ENCODE measurements around the gene GLTPD2.
"Not testable (repeated sequence)": the region's sequence is repeated elsewhere in the genome, so short reads cannot be mapped to it uniquely, and the experiment has no call there.

The GLTPD2 gene

GRCh38 chr17:4806777-4807604 is 18.2 kb downstream of the GLTPD2 start, which contains the start of gene PLD2:
PLD2 (plus strand) TSS chr17:4807152; CDS start chr17:4807773, 621 bp downstream.
- FAIRE-seq (peak; percentile 69), DNase-seq (ENCODE audit: insufficient read length, low spot score) (peak; percentile 100)

GRCh38 chr17:4807605-4808377 is 19.0 kb downstream of the GLTPD2 start:
- no peak for DNase-seq (ENCODE audit: insufficient read length, low spot score)
- no peak for FAIRE-seq

GRCh38 chr17:4808378-4808767 is 19.6 kb downstream of the GLTPD2 start:
- no peak for FAIRE-seq
- no peak for DNase-seq (ENCODE audit: insufficient read length, low spot score)

GRCh38 chr17:4810696-4811290 is 22.0 kb downstream of the GLTPD2 start:
- no peak for DNase-seq (ENCODE audit: insufficient read length, low spot score)
- no peak for FAIRE-seq

GRCh38 chr17:4811471-4811870 is 22.7 kb downstream of the GLTPD2 start:
- FAIRE-seq (no peak), DNase-seq (ENCODE audit: insufficient read length, low spot score) (no peak)

GRCh38 chr17:4812690-4813089 is 23.9 kb downstream of the GLTPD2 start:
- FAIRE-seq (no peak), DNase-seq (ENCODE audit: insufficient read length, low spot score) (no peak)

- DNase-seq (ENCODE audit: insufficient read length, low spot score) = no peak
- no peak for FAIRE-seq
These were observed 26.4 kb downstream of the GLTPD2 start for GRCh38 chr17:4815043-4815675.

GRCh38 chr17:4816826-4817225 is 28.1 kb downstream of the GLTPD2 start:
- FAIRE-seq (no peak), DNase-seq (ENCODE audit: insufficient read length, low spot score) (no peak)

GRCh38 chr17:4818276-4818675 is 29.5 kb downstream of the GLTPD2 start:
- no peak for FAIRE-seq
- DNase-seq (ENCODE audit: insufficient read length, low spot score) = no peak

- FAIRE-seq = no peak
- DNase-seq (ENCODE audit: insufficient read length, low spot score) = no peak
These were observed 34.1 kb downstream of the GLTPD2 start for GRCh38 chr17:4822835-4823234.

GRCh38 chr17:4823373-4824089 is 34.8 kb downstream of the GLTPD2 start:
- DNase-seq (ENCODE audit: insufficient read length, low spot score) (no peak), FAIRE-seq (no peak)

GRCh38 chr17:4827399-4827798 is 38.6 kb downstream of the GLTPD2 start:
- DNase-seq (ENCODE audit: insufficient read length, low spot score) = no peak
- FAIRE-seq = no peak

- DNase-seq (ENCODE audit: insufficient read length, low spot score); FAIRE-seq: not testable (repeated sequence)
These were observed 44.0 kb downstream of the GLTPD2 start for GRCh38 chr17:4832829-4833177.

GRCh38 chr17:4833178-4833940 is 44.6 kb downstream of the GLTPD2 start, which contains the start of gene MINK1:
MINK1 (plus strand) TSS chr17:4833340; CDS start chr17:4833584, 244 bp downstream.
- DNase-seq (ENCODE audit: insufficient read length, low spot score) (peak; percentile 95), FAIRE-seq (peak; percentile 78)

GRCh38 chr17:4833941-4834680 is 45.3 kb downstream of the GLTPD2 start:
- FAIRE-seq (no peak), DNase-seq (ENCODE audit: insufficient read length, low spot score) (no peak)

GRCh38 chr17:4834681-4835020 is 45.9 kb downstream of the GLTPD2 start:
- no peak for FAIRE-seq
- no peak for DNase-seq (ENCODE audit: insufficient read length, low spot score)

GRCh38 chr17:4836221-4836620 is 47.5 kb downstream of the GLTPD2 start:
- DNase-seq (ENCODE audit: insufficient read length, low spot score) = no peak
- no peak for FAIRE-seq

- DNase-seq (ENCODE audit: insufficient read length, low spot score) = no peak
- FAIRE-seq = no peak
These were observed 48.9 kb downstream of the GLTPD2 start for GRCh38 chr17:4837471-4838308.
